Vagina (tissue), 2 donors: Measurements from ENCODE around the gene LIPG.

ENCODE experiments used
- POLR2A ChIP-seq, 2 donors: fragments of 450-650 bp; IDR thresholded peaks; one replicate each; pipeline ENCODE4 v1.6.1; 2017; ENCODE audit warnings: antibody characterized with exemption in 2 of 2, mild to moderate bottlenecking in 2 of 2, moderate library complexity in 2 of 2
- TF ChIP-seq, protein P1 (sequence below), 3 experiments: fragments of 450-650 bp in 2 of 3; fragments of 200-600 bp in 1 of 3; sonication (generic) in 1 of 3; IDR thresholded peaks; one replicate each; pipeline ENCODE4 v1.5.1; 2017 to 2019; ENCODE audit warnings: antibody characterized with exemption in 3 of 3, mild to moderate bottlenecking in 2 of 3, moderate library complexity in 2 of 3

DNA sequence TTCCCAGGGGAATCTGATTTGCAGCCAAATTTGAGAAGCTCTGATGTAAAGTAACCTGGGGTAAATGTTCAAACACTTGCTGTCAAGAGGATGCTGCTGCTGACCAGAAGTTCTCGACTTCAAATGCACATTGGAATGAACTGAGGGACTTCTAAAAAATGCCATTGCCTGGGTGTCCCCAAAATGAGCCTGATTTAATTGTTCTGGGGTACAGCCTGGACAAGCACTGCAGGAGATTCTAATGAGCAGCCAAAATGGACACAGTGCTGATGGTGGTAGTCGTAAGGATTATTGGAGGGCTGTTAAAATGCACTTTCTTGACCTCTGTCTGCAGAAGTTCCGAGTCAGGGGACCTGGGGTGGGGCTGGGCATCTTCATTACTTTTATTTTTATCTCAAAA is 49.5 kb downstream of the LIPG start:
- TF ChIP-seq POLR2A (IDR thresholded peaks at IDR 0.05): no peak
- TF ChIP-seq, protein P1, sequence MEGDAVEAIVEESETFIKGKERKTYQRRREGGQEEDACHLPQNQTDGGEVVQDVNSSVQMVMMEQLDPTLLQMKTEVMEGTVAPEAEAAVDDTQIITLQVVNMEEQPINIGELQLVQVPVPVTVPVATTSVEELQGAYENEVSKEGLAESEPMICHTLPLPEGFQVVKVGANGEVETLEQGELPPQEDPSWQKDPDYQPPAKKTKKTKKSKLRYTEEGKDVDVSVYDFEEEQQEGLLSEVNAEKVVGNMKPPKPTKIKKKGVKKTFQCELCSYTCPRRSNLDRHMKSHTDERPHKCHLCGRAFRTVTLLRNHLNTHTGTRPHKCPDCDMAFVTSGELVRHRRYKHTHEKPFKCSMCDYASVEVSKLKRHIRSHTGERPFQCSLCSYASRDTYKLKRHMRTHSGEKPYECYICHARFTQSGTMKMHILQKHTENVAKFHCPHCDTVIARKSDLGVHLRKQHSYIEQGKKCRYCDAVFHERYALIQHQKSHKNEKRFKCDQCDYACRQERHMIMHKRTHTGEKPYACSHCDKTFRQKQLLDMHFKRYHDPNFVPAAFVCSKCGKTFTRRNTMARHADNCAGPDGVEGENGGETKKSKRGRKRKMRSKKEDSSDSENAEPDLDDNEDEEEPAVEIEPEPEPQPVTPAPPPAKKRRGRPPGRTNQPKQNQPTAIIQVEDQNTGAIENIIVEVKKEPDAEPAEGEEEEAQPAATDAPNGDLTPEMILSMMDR (IDR thresholded peaks at IDR 0.05): no peak
